ENCODE results near the gene SPOCK1. TPM values are rescaled to one million over a fixed set of nuclear protein-coding genes. Genes with fewer than 3 reads are reported as not detected.

The SPOCK1 gene
- total and polyA plus RNA-seq, 2 of the 13 experiments (the other 11 are each of a cell fraction or from before 2014, with no cell fraction given) = 0.18 to 0.29 TPM

- no peak for TF ChIP-seq HOMEZ (CRISPR knock-in tag; IDR thresholded peaks at IDR 0.05; ENCODE audit: low read depth)
- TF ChIP-seq HNRNPLL (IDR thresholded peaks at IDR 0.05; ENCODE audit: low read depth, low read length, poor library complexity, severe bottlenecking) = no peak
These were observed 477.1 kb downstream of the SPOCK1 start (continued) for GRCh38 chr5:137022043-137022442.

GRCh38 chr5:137019229-137019628 is 479.9 kb downstream of the SPOCK1 start:
- no peaks in the 10 kb centered on the region for H3K27me3 ChIP-seq (ENCODE audit: control insufficient read depth in 1 of 2, insufficient read depth in 2 of 2, low read length in 2 of 2)
- no peak overlapping the region for H3K9ac ChIP-seq (ENCODE audit: insufficient read depth, low read depth, low read length)
- intact Hi-C loops (cut with micrococcal nuclease; ENCODE audit: unreplicated experiment) = no loop called here
- no peak overlapping the region for H2AFZ ChIP-seq (ENCODE audit: low read length)
- FAIRE-seq = no peak
- H3K4me2 ChIP-seq (ENCODE audit: low read depth, low read length) = no peak overlapping the region
- no peak for DNase-seq (ENCODE audit: low spot score)
- no peak overlapping the region for H3K27ac ChIP-seq (ENCODE audit: extremely low read length, insufficient read depth, low read length)
- H3K79me2 ChIP-seq (ENCODE audit: insufficient read depth, low read length) = no peaks in the 10 kb centered on the region
- ChIA-PET POLR2A (no interaction called here), CTCF (ENCODE audit: low intra/inter-chr PET ratio, low total read pairs) (no interaction called here)
- no peaks in the 10 kb centered on the region for H3K9me3 ChIP-seq (ENCODE audit: low read length)
- in situ Hi-C loops (cut with HindIII; ENCODE audit: extremely low pct_ligation_motif_present, low pct_unique_long_range_greater_than_20kb) = no loop called here
- no peak for ATAC-seq
- no peaks in the 10 kb centered on the region for H3K36me3 ChIP-seq (replicated peaks in 1 of 2; ENCODE audit: control insufficient read depth in 1 of 2, insufficient read depth in 2 of 2, low read length in 2 of 2)
- H4K20me1 ChIP-seq (ENCODE audit: insufficient read depth, low read length) = no peaks in the 10 kb centered on the region
- no peaks in the 10 kb centered on the region for H3K4me1 ChIP-seq (ENCODE audit: insufficient read depth, low read length)
- no peak for TF ChIP-seq ZNF672 (CRISPR knock-in tag; IDR thresholded peaks at IDR 0.05)
- TF ChIP-seq PAX8 (CRISPR knock-in tag; IDR thresholded peaks at IDR 0.05; ENCODE audit: borderline replicate concordance) = no peak
- TF ChIP-seq ZNF598 (CRISPR knock-in tag; IDR thresholded peaks at IDR 0.05; ENCODE audit: borderline replicate concordance) = no peak
- TF ChIP-seq ZNF724P (CRISPR knock-in tag; IDR thresholded peaks at IDR 0.05; ENCODE audit: borderline replicate concordance) = no peak
- no peak for TF ChIP-seq E2F5 (CRISPR knock-in tag; conservative IDR thresholded peaks at IDR 0.05)
- no peak for TF ChIP-seq GZF1 (CRISPR knock-in tag; IDR thresholded peaks at IDR 0.05)
- TF ChIP-seq ZNF589 (CRISPR knock-in tag; conservative IDR thresholded peaks at IDR 0.05) = no peak
- no peak overlapping the region for H3K4me3 ChIP-seq (replicated peaks in 1 of 3; ENCODE audit: insufficient read depth in 1 of 3, low read depth in 2 of 3, low read length in 3 of 3)
- BruUV-seq (replicated peaks) = no TSS peak
- WGBS (ENCODE audit: low lambda C conversion rate) = 15% methylated on average over 3 of the region's 3 CpGs
